H1 (cell line): ENCODE data around the gene TBC1D22A. TPM values are rescaled to one million over a fixed set of nuclear protein-coding genes. Genes with fewer than 3 reads are reported as not detected.

Experiments
- CTCF ChIA-PET: fragments of 300-600 bp; sonication (Branson Sonifier 250); formaldehyde crosslinking; loops from one replicate; lab custom pipeline; 2021; ENCODE audit not compliant: partially characterized antibody; lab: Charles Lee
- POLR2A ChIA-PET: fragments of 300-600 bp; sonication (Branson Sonifier 250); formaldehyde crosslinking; loops from one replicate; lab custom pipeline; 2021; ENCODE audit warnings: inconsistent platforms; ENCODE audit not compliant: partially characterized antibody; lab: Charles Lee
- DNase-seq, 2 experiments: peaks; one replicate each; pipeline versions ENCODE4 v3.0.0 to v3.0.0-alpha.2; 2010 to 2022; ENCODE audit warnings: low spot score in 2 of 2, low read depth in 1 of 2, mixed read lengths in 1 of 2
- FAIRE-seq: peaks from 2 replicates; lab custom pipeline; 2011; peaks lifted over from hg19 to GRCh38; lab: Jason Lieb, UNC
- H2AFZ ChIP-seq: 2 replicates; pipeline ENCODE4 v1.8.1; 2012; ENCODE audit warnings: low read length, inconsistent platforms
- H2AK5ac ChIP-seq: 2 replicates; pipeline ENCODE4 v1.6.1; 2013; ENCODE audit warnings: low read depth, low read length
- H2BK120ac ChIP-seq: replicated peaks from 2 replicates; pipeline ENCODE3; 2013; ENCODE audit warnings: low read depth, low read length, inconsistent platforms
- H2BK12ac ChIP-seq: 2 replicates; pipeline ENCODE4 v1.6.1; 2013; ENCODE audit warnings: low read depth, low read length
- H2BK15ac ChIP-seq: 2 replicates; pipeline ENCODE4 v1.6.1; 2013; ENCODE audit warnings: low read length
- H2BK20ac ChIP-seq: 2 replicates; pipeline ENCODE4 v1.6.1; 2013; ENCODE audit warnings: low read length
- H2BK5ac ChIP-seq: 2 replicates; pipeline ENCODE4 v1.6.1; 2013; ENCODE audit warnings: low read depth, low read length
- H3K14ac ChIP-seq: 2 replicates; pipeline ENCODE4 v1.6.1; 2013; ENCODE audit warnings: inconsistent platforms; ENCODE audit not compliant: insufficient read length
- H3K18ac ChIP-seq: 2 replicates; pipeline ENCODE4 v1.6.1; 2013; ENCODE audit warnings: low read length; ENCODE audit errors: extremely low read depth
- H3K23ac ChIP-seq: 2 replicates; pipeline ENCODE4 v1.6.1; 2013; ENCODE audit warnings: inconsistent platforms; ENCODE audit not compliant: insufficient read length
- H3K23me2 ChIP-seq: 2 replicates; pipeline ENCODE4 v1.6.1; 2013; ENCODE audit warnings: low read depth, low read length
- H3K27ac ChIP-seq: 2 replicates; pipeline ENCODE4 v1.6.1; 2011; ENCODE audit warnings: low read depth, low read length, inconsistent platforms
- H3K27me3 ChIP-seq, 4 experiments: replicated peaks in 1 of 4; 1 replicate in 1 of 4; 2 replicates in 3 of 4; pipeline versions ENCODE4 v1.6.1 to v1.8.1; 2011 to 2013; ENCODE audit warnings: low read length in 3 of 4, mild to moderate bottlenecking in 3 of 4, inconsistent platforms in 2 of 4, mixed read lengths in 2 of 4, moderate library complexity in 1 of 4; ENCODE audit not compliant: control insufficient read depth in 3 of 4, insufficient read depth in 3 of 4; ENCODE audit errors: extremely low read depth in 1 of 4
- H3K36me3 ChIP-seq, 4 experiments: 2 replicates each; pipeline versions ENCODE4 v1.6.1 to v1.8.1; 2011 to 2013; ENCODE audit warnings: mild to moderate bottlenecking in 4 of 4, low read length in 3 of 4, moderate library complexity in 2 of 4, control low read depth in 1 of 4, inconsistent platforms in 1 of 4; ENCODE audit not compliant: insufficient read depth in 4 of 4, control insufficient read depth in 2 of 4
- H3K4ac ChIP-seq: replicated peaks from 2 replicates; pipeline ENCODE3; 2013; ENCODE audit warnings: low read length, low read depth, mixed read lengths, inconsistent platforms; ENCODE audit not compliant: insufficient read length
- H3K4me1 ChIP-seq, 4 experiments: replicated peaks in 1 of 4; 1 replicate in 1 of 4; 2 replicates in 3 of 4; pipeline versions ENCODE4 v1.6.1 to v1.8.1; 2011 to 2013; ENCODE audit warnings: low read length in 3 of 4, inconsistent platforms in 2 of 4, mixed read lengths in 1 of 4; ENCODE audit not compliant: insufficient read depth in 4 of 4, control insufficient read depth in 3 of 4
- H3K4me2 ChIP-seq, 2 experiments: 2 replicates each; pipeline versions ENCODE4 v1.6.1 to v1.8.1; 2011 to 2013; ENCODE audit warnings: low read depth in 2 of 2, low read length in 2 of 2, control low read depth in 1 of 2, inconsistent platforms in 1 of 2, mild to moderate bottlenecking in 1 of 2; ENCODE audit not compliant: insufficient read depth in 1 of 2
- H3K4me3 ChIP-seq, 4 experiments: fragments of 200-600, 300-600 bp in 1 of 4; sonication (generic), shearing (Covaris generic), sonication (Bioruptor Twin) in 1 of 4; 2 replicates each; pipeline versions ENCODE4 v1.5.1 to v1.8.1; 2011 to 2016; ENCODE audit warnings: low read length in 4 of 4, low read depth in 3 of 4, control low read depth in 2 of 4, inconsistent platforms in 2 of 4, mild to moderate bottlenecking in 2 of 4, mixed read lengths in 1 of 4, moderate library complexity in 1 of 4; ENCODE audit not compliant: insufficient read depth in 2 of 4; ENCODE audit errors: extremely low read depth in 1 of 4
- H3K56ac ChIP-seq: replicated peaks from 2 replicates; pipeline ENCODE3; 2013; ENCODE audit warnings: low read depth, mild to moderate bottlenecking, mixed read lengths, low read length, inconsistent platforms; ENCODE audit not compliant: insufficient read length
- H3K79me1 ChIP-seq: 2 replicates; pipeline ENCODE4 v1.6.1; 2013; ENCODE audit warnings: low read depth, low read length, control low read depth
- H3K79me2 ChIP-seq, 2 experiments: 2 replicates each; pipeline versions ENCODE4 v1.6.1 to v1.8.1; 2012 to 2013; ENCODE audit warnings: low read length in 2 of 2, mild to moderate bottlenecking in 2 of 2, inconsistent platforms in 1 of 2; ENCODE audit not compliant: insufficient read depth in 2 of 2, control insufficient read depth in 1 of 2
- H3K9ac ChIP-seq, 4 experiments: replicated peaks in 1 of 4; 1 replicate in 1 of 4; 2 replicates in 3 of 4; pipeline versions ENCODE4 v1.6.1 to v1.8.1; 2011 to 2013; ENCODE audit warnings: low read depth in 3 of 4, low read length in 3 of 4, control low read depth in 2 of 4, mild to moderate bottlenecking in 2 of 4, moderate library complexity in 2 of 4, inconsistent platforms in 1 of 4; ENCODE audit errors: extremely low read depth in 1 of 4
- H3K9me3 ChIP-seq, 2 experiments: 2 replicates each; pipeline versions ENCODE4 v1.6.1 to v1.8.1; 2012 to 2013; ENCODE audit warnings: mild to moderate bottlenecking in 2 of 2, moderate library complexity in 2 of 2, control low read depth in 1 of 2, inconsistent platforms in 1 of 2, low read depth in 1 of 2, low read length in 1 of 2, mixed read lengths in 1 of 2; ENCODE audit not compliant: insufficient read depth in 2 of 2
- H4K20me1 ChIP-seq, 2 experiments: replicated peaks in 1 of 2; 2 replicates each; pipeline versions ENCODE3 to v1.8.1; 2011 to 2013; ENCODE audit warnings: inconsistent platforms in 2 of 2, low read length in 2 of 2, mild to moderate bottlenecking in 1 of 2; ENCODE audit not compliant: insufficient read depth in 2 of 2, control insufficient read depth in 1 of 2
- H4K5ac ChIP-seq: 2 replicates; pipeline ENCODE4 v1.6.1; 2013; ENCODE audit warnings: low read length, low read depth, mixed read lengths, inconsistent platforms; ENCODE audit not compliant: insufficient read length
- H4K8ac ChIP-seq: 2 replicates; pipeline ENCODE4 v1.8.0; 2013; ENCODE audit warnings: mild to moderate bottlenecking, moderate library complexity, low read length, inconsistent platforms; ENCODE audit not compliant: insufficient read depth; ENCODE audit errors: extremely low read depth
- H4K91ac ChIP-seq: replicated peaks from 2 replicates; pipeline ENCODE3; 2013; ENCODE audit warnings: low read length, mixed read lengths, inconsistent platforms; ENCODE audit not compliant: insufficient read length
- E2F6 ChIP-seq: IDR thresholded peaks from 2 replicates; pipeline ENCODE4 v1.6.1; 2012; ENCODE audit warnings: inconsistent platforms
- FOSL1 ChIP-seq: IDR thresholded peaks from 2 replicates; pipeline ENCODE4 v1.6.1; 2011; ENCODE audit warnings: mild to moderate bottlenecking, low read depth, low read length, moderate library complexity; ENCODE audit not compliant: insufficient read depth
- GTF2F1 ChIP-seq: IDR thresholded peaks from 2 replicates; pipeline ENCODE4 v1.6.1; 2012; ENCODE audit warnings: low read depth, low read length, improper control_type of control experiment, borderline replicate concordance
- HDAC2 ChIP-seq, 2 experiments: fragments of 300-600 bp in 1 of 2; sonication (generic) in 1 of 2; IDR thresholded peaks; 2 replicates each; pipeline ENCODE4 v1.6.1; 2011 to 2012; ENCODE audit warnings: low read depth in 2 of 2, low read length in 2 of 2, mild to moderate bottlenecking in 2 of 2, moderate library complexity in 2 of 2, borderline replicate concordance in 1 of 2, inconsistent platforms in 1 of 2
- NANOG ChIP-seq: IDR thresholded peaks from 2 replicates; pipeline ENCODE4 v1.6.1; 2011; ENCODE audit warnings: low read length, low read depth, mild to moderate bottlenecking, inconsistent platforms; ENCODE audit not compliant: insufficient read depth, poor library complexity, severe bottlenecking
- NRF1 ChIP-seq: IDR thresholded peaks from 2 replicates; pipeline ENCODE4 v1.6.1; 2011; ENCODE audit warnings: mild to moderate bottlenecking, low read depth, low read length, improper control_type of control experiment
- WGBS, 2 experiments: shearing (Covaris generic) in 1 of 2; methylation state at CpG; one replicate each; pipeline versions ENCODE4 v1.1.6 to v1.1.7; 2013 to 2015; ENCODE audit warnings: low lambda C conversion rate in 2 of 2, mixed read lengths in 2 of 2, inconsistent platforms in 1 of 2, low coverage in 1 of 2, missing lambda C conversion rate in 1 of 2; ENCODE audit not compliant: insufficient replicate concordance in 2 of 2, insufficient coverage in 1 of 2, insufficient read length in 1 of 2; ENCODE audit errors: extremely low coverage in 1 of 2, missing lambda C conversion rate in 1 of 2; 5-methylcytosine and 5-hydroxymethylcytosine counted together
- polyA plus RNA-seq, 7 experiments: library from polyadenylated mRNA; depleted of rRNA in 3 of 7; stranded (reverse) in 5 of 7; unstranded in 2 of 7; fragments of >200 nt in 5 of 7; fragments of 200-250 nt in 2 of 7; gene quantifications; 1 replicate in 5 of 7; 2 replicates in 1 of 7; 4 replicates in 1 of 7; pipeline versions ENCODE4 v1.2.1 to v1.2.3, GENCODE V29; 2011 to 2013; ENCODE audit warnings: missing spikeins in 2 of 7, mixed read lengths in 2 of 7
- total RNA-seq: library from RNA; stranded (reverse); fragmentation: NEBNext Ultra II Directional; extraction: Animal tissue kit (Norgen Biotek cat#: 25700); gene quantifications from 2 replicates; pipeline ENCODE4 v1.2.1, GENCODE V29; 2021

Gene TBC1D22A
- total and polyA plus RNA-seq, 2 of the 8 experiments (the other 6 are each of a cell fraction or from before 2014, with no cell fraction given), result 11.9 to 18.4 TPM

- H3K27ac ChIP-seq, result no peak overlapping the region
- H2BK20ac ChIP-seq, result no peak overlapping the region
- CTCF ChIA-PET, result no interaction called here
- H4K8ac ChIP-seq, result no peak overlapping the region
- H3K79me2 ChIP-seq, result no peaks in the 10 kb centered on the region
- no peaks in the 10 kb centered on the region for H3K23me2 ChIP-seq
- no peak overlapping the region for H3K4me2 ChIP-seq
- no peak for FAIRE-seq
- no peak overlapping the region for H3K4me3 ChIP-seq
- 96% methylated on average over 5 of the region's 5 CpGs; no CpG with 5 or more reads in 1 of the 2 experiments for WGBS, 2 experiments
- no peak overlapping the region for H2AFZ ChIP-seq
- no peaks in the 10 kb centered on the region for H3K4me1 ChIP-seq
- H2BK5ac ChIP-seq, result no peak overlapping the region
- H3K9me3 ChIP-seq, result peaks cover 29 to 52% of the 10 kb centered on the region in 2 experiments
- TF ChIP-seq NRF1 (no peak), GTF2F1 (no peak), FOSL1 (no peak), HDAC2 (IDR thresholded peaks at IDR 0.05; ENCODE audit: borderline replicate concordance in 1 of 2, low read depth in 2 of 2, low read length in 2 of 2) (no peak), NANOG (no peak), E2F6 (no peak)
- H3K56ac ChIP-seq, result no peak overlapping the region
- H4K91ac ChIP-seq, result no peak overlapping the region
- no peak overlapping the region for H3K9ac ChIP-seq
- H2BK12ac ChIP-seq, result no peak overlapping the region
- no peak overlapping the region for H4K5ac ChIP-seq
- DNase-seq, result no peak
- no peak overlapping the region for H2BK15ac ChIP-seq
- no peak overlapping the region for H3K18ac ChIP-seq
- H3K79me1 ChIP-seq, result no peaks in the 10 kb centered on the region
- no peaks in the 10 kb centered on the region for H3K27me3 ChIP-seq
- H2AK5ac ChIP-seq, result no peak overlapping the region
- H4K20me1 ChIP-seq, result no peaks in the 10 kb centered on the region
- no peak overlapping the region for H3K14ac ChIP-seq
- H3K4ac ChIP-seq, result no peak overlapping the region
- H2BK120ac ChIP-seq, result no peak overlapping the region
- POLR2A ChIA-PET, result no interaction called here
- 0 out of 8 replicates have a peak, but pooled peaks cover 0 to 2% (median 0%) of the 10 kb centered on the region in 4 experiments for H3K36me3 ChIP-seq
- no peak overlapping the region for H3K23ac ChIP-seq
Observed at GRCh38 chr22:47178339-47178738, 415.9 kb downstream of the TBC1D22A start.
